ENCODE results near the gene FPGS. TPM values are rescaled to one million over a fixed set of nuclear protein-coding genes. Genes with fewer than 3 reads are reported as not detected.

Gene FPGS
- total RNA-seq, 2 donors from 2014 or later: 117 TPM

DNA sequence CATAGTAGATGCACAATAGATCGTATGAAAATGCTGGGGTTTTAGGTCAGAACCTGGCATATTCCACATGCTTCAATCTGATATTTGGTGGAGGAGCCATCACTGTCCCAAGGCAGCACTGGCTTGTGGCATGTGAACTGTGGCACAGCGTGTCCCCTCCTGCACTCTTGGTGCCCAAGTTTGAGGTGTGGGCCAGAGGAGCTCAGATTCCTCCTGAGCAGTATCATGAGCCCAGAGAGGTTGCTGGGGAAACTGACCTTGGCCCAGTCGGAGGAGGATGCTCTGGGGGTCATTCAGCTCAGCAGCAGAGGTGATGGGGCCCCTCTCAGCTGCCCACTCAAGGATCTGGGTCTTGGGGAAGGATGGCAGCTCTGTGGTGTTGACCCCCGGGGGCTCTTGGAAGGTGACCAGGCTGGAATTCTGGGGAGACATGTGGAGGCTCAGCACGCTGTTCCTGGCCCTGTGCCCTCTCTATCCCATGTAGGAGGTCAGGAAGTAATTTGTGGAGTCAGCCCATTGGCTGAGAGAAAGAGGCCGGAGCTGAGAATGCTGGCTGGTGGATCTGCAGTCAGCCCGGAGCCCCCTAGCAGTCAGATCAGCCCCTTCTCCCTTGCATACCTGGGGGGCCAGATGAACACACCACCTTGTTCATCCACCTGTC lies 23.7 kb downstream of the FPGS start:
- no peak for DNase-seq (ENCODE audit: low spot score)
- H3K27ac ChIP-seq: no peak overlapping the region
- no peaks in the 10 kb centered on the region for H3K9me3 ChIP-seq
- H3K27me3 ChIP-seq (replicated peaks; ENCODE audit: insufficient read depth): no peaks in the 10 kb centered on the region
- H3K4me1 ChIP-seq (replicated peaks): no peaks in the 10 kb centered on the region
- no peak overlapping the region for H3K4me3 ChIP-seq
- intact Hi-C loops (cut with DNase I): no loop called here
- no peaks in the 10 kb centered on the region for H3K36me3 ChIP-seq
- WGBS: 56% methylated on average over 7 of the region's 7 CpGs
- TF ChIP-seq POLR2A (IDR thresholded peaks at IDR 0.05) (no peak), POLR2AphosphoS5 (IDR thresholded peaks at IDR 0.05) (no peak), CTCF (IDR thresholded peaks at IDR 0.05) (no peak)

- 9% methylated on average over 10 of the region's 34 CpGs for WGBS
- peak in 1 of 4 experiments; percentile 13 for TF ChIP-seq CTCF (IDR thresholded peaks at IDR 0.05)
- TF ChIP-seq POLR2AphosphoS5 (IDR thresholded peaks at IDR 0.05): peak; percentile 52
- TF ChIP-seq POLR2A (IDR thresholded peaks at IDR 0.05): peak; percentile 72
- Histone ChIP-seq H3K27ac (peak overlapping the region; percentile 57), H3K27me3 (replicated peaks; ENCODE audit: insufficient read depth) (no peaks in the 10 kb centered on the region), H3K4me1 (replicated peaks) (no peaks in the 10 kb centered on the region), H3K36me3 (no peaks in the 10 kb centered on the region), H3K4me3 (peak overlapping the region; percentile 15 to 16), H3K9me3 (no peaks in the 10 kb centered on the region)
- intact Hi-C loops (cut with DNase I): no loop called here
- DNase-seq (ENCODE audit: low spot score): peak; percentile 53
Observed at GRCh38 chr9:127828262-127829031, 25.8 kb downstream of the FPGS start.

GRCh38 chr9:127829205-127829906 lies 26.7 kb downstream of the FPGS start:
- no peaks in the 10 kb centered on the region for H3K4me1 ChIP-seq (replicated peaks)
- no peak for DNase-seq (ENCODE audit: low spot score)

DNA sequence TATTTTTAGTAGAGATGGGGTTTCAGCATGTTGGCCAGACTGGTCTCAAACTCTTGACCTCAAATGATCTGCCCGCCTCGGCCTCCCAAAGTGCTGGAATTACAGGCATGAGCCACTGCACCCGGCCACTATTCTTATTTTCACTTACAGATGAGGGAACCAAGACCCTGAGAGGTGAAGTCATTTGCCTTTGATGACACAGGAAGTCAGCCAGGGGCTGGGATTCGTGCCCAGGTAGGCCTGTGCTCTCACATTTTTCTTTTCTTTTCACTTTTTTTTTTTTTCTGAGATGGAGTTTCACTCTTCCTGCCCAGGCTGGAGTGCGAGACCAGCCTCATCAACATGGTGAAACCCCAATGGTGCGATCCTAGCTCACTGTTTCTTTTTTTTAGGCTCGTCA lies 29.6 kb downstream of the FPGS start:
- intact Hi-C loops (cut with DNase I): no loop called here
- no peak for DNase-seq (ENCODE audit: low spot score)
- H3K36me3 ChIP-seq: no peaks in the 10 kb centered on the region

More at GRCh38 chr9:127829205-127829906, 26.7 kb downstream of the FPGS start:
- TF ChIP-seq POLR2A (IDR thresholded peaks at IDR 0.05): no peak
- TF ChIP-seq POLR2AphosphoS5 (IDR thresholded peaks at IDR 0.05): no peak
- no peak for TF ChIP-seq CTCF (IDR thresholded peaks at IDR 0.05)
- intact Hi-C loops (cut with DNase I): no loop called here
- Histone ChIP-seq H3K9me3 (no peaks in the 10 kb centered on the region), H3K27me3 (replicated peaks; ENCODE audit: insufficient read depth) (no peaks in the 10 kb centered on the region), H3K36me3 (no peaks in the 10 kb centered on the region), H3K27ac (peak overlapping the region; percentile 57), H3K4me3 (no peak overlapping the region)
- 89% methylated on average over 6 of the region's 6 CpGs for WGBS

More for the DNA sequence above, 29.6 kb downstream of the FPGS start:
- Histone ChIP-seq H3K9me3 (no peaks in the 10 kb centered on the region), H3K27me3 (replicated peaks; ENCODE audit: insufficient read depth) (no peaks in the 10 kb centered on the region), H3K27ac (no peak overlapping the region), H3K4me3 (no peak overlapping the region), H3K4me1 (replicated peaks) (no peaks in the 10 kb centered on the region)
- TF ChIP-seq POLR2AphosphoS5 (IDR thresholded peaks at IDR 0.05) (no peak), CTCF (IDR thresholded peaks at IDR 0.05) (no peak), POLR2A (IDR thresholded peaks at IDR 0.05) (no peak)
- 50% methylated on average over 7 of the region's 7 CpGs for WGBS

Measured in prostate gland (tissue), 2 donors.